ENCODE measurements around the gene PRKRIP1.
A peak's percentile ranks its signal among the peaks of the same experiment; 100 is the strongest.
"Not testable (repeated sequence)": the region's sequence is repeated elsewhere in the genome, so short reads cannot be mapped to it uniquely, and the experiment has no call there.

PRKRIP1 gene

DNA sequence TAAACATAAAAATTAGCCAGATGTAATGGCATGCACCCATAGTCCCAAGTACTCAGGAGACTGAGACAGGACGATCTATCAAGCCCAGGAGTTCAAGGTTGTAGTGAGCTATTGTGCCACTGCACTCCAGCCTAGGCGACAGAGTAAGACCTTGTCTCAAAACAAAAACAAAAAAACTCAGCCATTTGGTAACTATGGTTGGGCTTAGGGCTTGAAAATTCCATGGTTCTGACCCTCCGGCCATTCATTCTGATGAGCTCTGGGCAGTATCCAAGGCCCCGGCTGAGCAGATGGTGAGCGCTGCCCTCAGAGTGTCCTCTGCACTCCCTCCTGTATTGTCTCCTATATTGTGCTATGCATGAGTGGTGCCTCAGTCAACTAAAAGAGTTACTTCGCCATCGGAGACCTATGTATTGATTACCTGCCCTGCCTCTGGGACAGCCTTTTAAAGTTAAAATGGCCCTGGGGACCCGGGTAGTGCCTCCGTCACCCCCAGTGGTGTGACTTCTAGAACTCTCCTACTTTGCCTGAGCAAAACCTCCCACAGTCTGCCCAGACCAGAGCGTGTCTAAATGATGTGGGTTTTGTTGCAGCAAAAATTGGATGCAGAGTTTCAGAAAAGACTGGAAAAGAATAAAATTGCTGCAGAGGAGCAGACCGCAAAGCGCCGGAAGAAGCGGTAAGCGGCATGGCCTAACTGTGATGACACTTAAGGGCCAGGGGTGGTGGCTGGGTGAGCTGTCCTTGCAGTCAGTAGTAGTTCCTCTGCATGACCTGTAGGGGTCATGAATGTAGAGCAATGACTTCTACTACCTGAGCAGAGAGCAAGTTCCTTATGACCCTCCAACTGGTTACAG is 8.1 kb downstream of the PRKRIP1 start:
- peak; percentile 25 for DNase-seq (ENCODE audit: low read depth)

- not testable (repeated sequence) for DNase-seq (ENCODE audit: low read depth)
These were observed 8.7 kb downstream of the PRKRIP1 start for GRCh38 chr7:102404862-102405188.

GRCh38 chr7:102407910-102408309 is 11.7 kb downstream of the PRKRIP1 start:
- DNase-seq (ENCODE audit: low read depth) = no peak

- DNase-seq (ENCODE audit: low read depth) = not testable (repeated sequence)
These were observed 12.4 kb downstream of the PRKRIP1 start for GRCh38 chr7:102408530-102408929.

DNA sequence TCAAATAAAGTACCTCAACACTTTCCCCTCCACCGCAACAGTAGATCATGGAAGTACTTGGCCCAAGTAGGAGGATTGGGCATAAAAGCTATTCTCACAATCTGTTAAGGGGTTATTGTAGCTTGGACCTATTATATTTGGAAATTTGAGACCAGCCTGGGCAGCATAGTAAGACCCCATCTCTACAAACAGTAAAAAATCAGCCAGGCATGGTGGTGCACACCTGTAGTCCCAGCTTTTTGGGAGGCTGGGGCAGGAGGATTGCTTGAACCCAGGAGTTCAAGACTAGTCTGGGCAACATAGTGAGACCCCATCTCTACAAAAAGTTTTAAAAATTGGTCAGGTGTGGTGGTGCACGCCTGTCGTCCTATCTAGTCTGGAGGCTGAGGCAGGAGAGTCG is 13.2 kb downstream of the PRKRIP1 start:
- DNase-seq (ENCODE audit: low read depth) = no peak

GRCh38 chr7:102410123-102410522 is 14.0 kb downstream of the PRKRIP1 start:
- no peak for DNase-seq (ENCODE audit: low read depth)

DNA sequence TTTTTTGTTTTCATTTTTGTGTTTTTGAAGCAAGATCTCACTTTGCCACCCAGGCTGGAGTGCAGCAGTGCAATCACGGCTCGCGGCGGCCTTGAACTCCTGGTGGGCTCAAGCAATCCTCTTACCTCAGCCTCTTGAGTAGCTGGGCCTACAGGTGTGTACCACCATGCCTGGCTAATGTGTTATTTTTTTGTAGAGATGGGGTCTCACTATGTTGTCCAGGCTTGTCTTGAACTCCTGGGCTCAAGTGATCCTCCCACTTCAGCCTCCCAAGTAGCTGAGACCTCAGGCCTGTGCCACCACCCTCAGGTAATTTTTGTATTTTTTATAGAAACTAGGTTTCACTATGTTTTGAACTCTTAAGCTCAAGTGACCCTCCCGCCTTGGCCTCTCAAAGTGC is 14.8 kb downstream of the PRKRIP1 start:
- DNase-seq (ENCODE audit: low read depth) = no peak

GRCh38 chr7:102412548-102412947 is 16.4 kb downstream of the PRKRIP1 start:
- DNase-seq (ENCODE audit: low read depth) = peak; percentile 31

GRCh38 chr7:102413091-102413490 is 16.9 kb downstream of the PRKRIP1 start:
- no peak for DNase-seq (ENCODE audit: low read depth)

DNA sequence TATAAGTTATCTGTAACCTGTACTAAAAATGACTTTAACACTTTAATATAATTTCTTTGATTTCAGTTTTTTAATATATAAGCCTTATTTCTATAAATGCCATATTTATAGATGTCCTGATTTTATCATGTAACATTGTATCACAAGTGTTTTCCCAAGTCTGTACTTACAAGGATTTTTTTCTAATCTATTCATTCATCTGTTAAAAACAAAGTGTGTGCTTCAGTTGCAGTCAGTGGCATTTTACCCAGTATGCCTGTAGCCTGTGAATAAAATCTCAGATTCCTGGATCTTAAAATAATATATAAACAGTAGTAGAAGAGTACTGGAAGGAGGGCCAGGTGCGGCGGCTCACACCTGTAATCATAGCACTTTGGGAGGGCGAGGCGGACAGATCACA is 17.4 kb downstream of the PRKRIP1 start:
- no peak for DNase-seq (ENCODE audit: low read depth)

GRCh38 chr7:102415685-102416225 is 19.6 kb downstream of the PRKRIP1 start:
- no peak for DNase-seq (ENCODE audit: low read depth)

DNA sequence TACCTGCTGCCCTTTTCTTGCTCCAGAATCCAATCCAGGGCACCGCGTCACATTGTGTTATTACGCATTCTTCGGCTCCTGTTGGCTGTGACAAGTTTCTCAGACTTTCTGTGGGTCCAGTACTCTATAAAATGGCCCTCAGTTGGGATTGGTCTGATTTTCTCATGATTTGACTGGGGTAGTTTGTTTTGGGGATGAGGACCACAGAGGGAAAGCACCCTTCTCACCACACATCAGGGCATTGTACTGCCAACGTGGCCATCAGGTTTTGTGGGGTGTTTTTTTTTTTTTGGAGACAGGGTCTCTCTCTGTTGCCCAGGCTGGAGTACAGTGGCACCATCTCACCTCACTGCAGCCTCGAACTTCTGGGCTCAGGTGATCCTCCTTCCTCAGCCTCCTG is 20.2 kb downstream of the PRKRIP1 start:
- DNase-seq (ENCODE audit: low read depth) = no peak

GRCh38 chr7:102417105-102417504 is 20.9 kb downstream of the PRKRIP1 start:
- DNase-seq (ENCODE audit: low read depth) = no peak

DNA sequence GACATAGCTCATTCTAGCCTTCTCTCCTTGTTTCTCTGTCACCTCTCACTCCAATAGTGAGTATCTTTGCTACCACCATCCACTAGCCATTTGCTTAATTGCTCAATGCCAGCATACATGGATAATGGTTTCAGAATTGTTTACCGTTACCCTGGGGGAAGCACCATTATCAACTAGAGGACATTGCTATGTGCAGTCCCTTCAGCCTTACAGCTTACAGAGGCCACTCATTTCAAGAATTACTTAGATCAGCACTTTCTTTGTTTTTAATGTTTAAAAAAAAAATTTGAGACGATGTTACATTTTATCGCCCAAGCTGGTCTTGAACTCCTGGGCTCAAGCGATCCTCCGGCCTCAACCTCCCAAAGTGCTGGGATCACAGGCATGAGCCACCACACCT is 22.4 kb downstream of the PRKRIP1 start:
- no peak for DNase-seq (ENCODE audit: low read depth)

GRCh38 chr7:102421706-102422240 is 25.6 kb downstream of the PRKRIP1 start:
- DNase-seq (ENCODE audit: low read depth) = no peak

DNA sequence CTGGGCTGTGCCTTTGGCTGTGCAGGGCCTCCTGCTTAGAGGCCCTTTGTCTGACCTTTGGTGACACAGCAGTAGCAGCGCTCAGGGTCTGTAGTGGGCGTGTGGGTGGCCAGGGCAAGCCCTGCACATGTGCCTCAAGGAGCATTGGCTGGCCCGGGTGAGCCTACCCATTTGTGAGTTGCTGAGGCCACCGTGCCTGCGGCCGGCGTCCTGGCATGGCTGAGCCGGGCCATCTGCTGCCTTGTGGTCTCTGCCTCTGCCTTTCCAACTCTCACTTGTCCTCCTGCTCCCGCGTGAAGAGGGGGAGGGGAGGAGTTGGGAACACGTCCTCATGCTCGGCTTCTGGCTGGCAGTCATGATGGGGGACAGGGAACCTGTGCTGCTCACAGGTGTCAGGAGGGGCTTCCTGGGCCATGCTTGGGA is 28.0 kb downstream of the PRKRIP1 start:
- no peak for DNase-seq (ENCODE audit: low read depth)

DNA sequence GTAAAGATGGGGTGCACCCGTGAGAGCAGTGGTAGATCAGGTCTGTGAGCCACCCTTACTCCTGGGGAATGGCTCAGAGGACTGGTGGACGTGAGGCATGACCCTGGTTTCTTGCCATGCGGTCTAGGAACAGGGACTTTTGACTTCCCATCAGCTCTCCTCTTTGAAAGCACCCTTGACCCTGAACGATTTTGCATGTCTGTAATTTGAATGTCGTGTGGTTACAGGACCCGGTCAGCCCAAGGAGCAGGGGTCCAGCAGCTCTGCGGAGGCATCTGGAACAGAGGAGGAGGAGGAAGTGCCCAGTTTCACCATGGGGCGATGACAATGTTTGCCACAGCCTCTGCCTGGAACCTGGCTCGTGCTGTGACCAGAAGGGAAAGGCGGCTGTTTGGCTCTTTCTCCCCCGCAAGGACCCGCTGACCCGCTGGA is 28.6 kb downstream of the PRKRIP1 start:
- no peak for DNase-seq (ENCODE audit: low read depth)

- DNase-seq (ENCODE audit: low read depth) = peak; percentile 77
These were observed 29.6 kb downstream of the PRKRIP1 start for GRCh38 chr7:102425639-102426267.

DNA sequence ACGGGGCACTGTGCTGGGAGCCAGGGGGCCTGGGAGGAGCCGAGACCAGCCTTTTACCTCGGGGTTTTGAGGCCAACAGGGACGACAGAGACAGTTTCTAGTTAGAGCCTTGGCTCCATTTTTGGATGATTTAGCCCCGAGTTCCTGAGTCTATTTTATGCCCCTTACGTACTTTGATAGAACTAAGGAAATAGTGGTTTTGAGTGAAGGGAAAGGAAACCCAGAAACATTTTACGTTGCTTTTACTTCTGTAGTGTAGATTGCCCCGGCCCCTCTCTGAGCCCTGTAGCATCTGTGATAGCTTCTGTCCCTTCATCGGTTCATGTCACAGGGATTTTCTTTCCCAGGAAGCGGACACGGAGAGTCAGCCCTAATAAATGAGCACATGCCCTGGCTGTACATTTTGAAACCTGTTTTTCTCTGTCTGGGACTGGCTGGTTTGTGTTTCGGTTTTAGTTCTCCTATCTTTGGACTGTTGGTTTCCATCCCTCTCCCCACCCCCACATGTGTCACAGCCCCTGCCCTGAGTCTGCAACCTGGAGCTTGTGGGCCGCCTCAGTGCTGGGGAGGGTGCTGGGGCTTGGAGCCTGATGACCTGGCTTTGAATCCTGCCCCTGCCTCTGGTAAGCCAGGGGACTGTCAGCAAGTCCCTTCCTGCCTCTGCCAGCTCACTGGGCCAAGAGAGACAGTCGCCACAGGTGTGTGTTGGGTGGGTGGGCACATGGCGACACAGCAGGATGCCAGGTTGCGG is 30.3 kb downstream of the PRKRIP1 start:
- peak; percentile 33 for DNase-seq (ENCODE audit: low read depth)

- no peak for DNase-seq (ENCODE audit: low read depth)
These were observed 30.8 kb downstream of the PRKRIP1 start for GRCh38 chr7:102427019-102427405.

- no peak for DNase-seq (ENCODE audit: low read depth)
These were observed 33.2 kb downstream of the PRKRIP1 start for GRCh38 chr7:102429141-102429899.
